ENCODE data around the gene STMND1. TPM values are rescaled to one million over a fixed set of nuclear protein-coding genes. Genes with fewer than 3 reads are reported as not detected.
"Not testable (repeated sequence)": the region's sequence is repeated elsewhere in the genome, so short reads cannot be mapped to it uniquely, and the experiment has no call there.

Gene STMND1
- total RNA-seq, 6 experiments from 2014 or later: 0.11 to 0.15 (median 0.14) TPM; not detected in 3

DNA sequence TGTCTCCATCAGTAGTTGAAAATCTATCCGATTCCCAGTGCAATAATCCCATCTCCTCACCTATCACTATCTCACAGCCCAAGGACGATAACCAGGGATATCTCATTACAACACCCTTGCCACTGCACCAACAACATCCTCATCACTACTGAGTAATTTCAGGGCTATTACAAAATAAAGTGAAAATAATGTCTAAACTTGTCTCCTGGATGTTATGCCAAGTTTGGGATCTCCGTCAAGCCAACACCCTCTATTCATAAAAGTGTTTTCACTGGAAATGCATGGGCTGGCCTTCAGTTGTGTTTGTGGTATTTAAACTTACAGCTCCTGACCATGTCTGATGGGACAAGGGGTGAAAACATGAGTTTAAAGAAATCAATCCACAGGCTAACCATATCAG lies 42.0 kb upstream of the STMND1 start:
- no peak for DNase-seq
- Mint-ChIP-seq H3K4me3 (no peak overlapping the region), H3K27me3 (ENCODE audit: insufficient read depth) (no peaks in the 10 kb centered on the region; the same call in 1 of the 2 replicates), H3K9me3 (no peaks in the 10 kb centered on the region), H3K27ac (no peak overlapping the region), H3K4me1 (ENCODE audit: low read depth) (peaks cover 13% of the 10 kb centered on the region), H3K36me3 (ENCODE audit: low read depth) (no peaks in the 10 kb centered on the region)
- TF ChIP-seq, protein P1, sequence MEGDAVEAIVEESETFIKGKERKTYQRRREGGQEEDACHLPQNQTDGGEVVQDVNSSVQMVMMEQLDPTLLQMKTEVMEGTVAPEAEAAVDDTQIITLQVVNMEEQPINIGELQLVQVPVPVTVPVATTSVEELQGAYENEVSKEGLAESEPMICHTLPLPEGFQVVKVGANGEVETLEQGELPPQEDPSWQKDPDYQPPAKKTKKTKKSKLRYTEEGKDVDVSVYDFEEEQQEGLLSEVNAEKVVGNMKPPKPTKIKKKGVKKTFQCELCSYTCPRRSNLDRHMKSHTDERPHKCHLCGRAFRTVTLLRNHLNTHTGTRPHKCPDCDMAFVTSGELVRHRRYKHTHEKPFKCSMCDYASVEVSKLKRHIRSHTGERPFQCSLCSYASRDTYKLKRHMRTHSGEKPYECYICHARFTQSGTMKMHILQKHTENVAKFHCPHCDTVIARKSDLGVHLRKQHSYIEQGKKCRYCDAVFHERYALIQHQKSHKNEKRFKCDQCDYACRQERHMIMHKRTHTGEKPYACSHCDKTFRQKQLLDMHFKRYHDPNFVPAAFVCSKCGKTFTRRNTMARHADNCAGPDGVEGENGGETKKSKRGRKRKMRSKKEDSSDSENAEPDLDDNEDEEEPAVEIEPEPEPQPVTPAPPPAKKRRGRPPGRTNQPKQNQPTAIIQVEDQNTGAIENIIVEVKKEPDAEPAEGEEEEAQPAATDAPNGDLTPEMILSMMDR (IDR thresholded peaks at IDR 0.05): no peak

DNA sequence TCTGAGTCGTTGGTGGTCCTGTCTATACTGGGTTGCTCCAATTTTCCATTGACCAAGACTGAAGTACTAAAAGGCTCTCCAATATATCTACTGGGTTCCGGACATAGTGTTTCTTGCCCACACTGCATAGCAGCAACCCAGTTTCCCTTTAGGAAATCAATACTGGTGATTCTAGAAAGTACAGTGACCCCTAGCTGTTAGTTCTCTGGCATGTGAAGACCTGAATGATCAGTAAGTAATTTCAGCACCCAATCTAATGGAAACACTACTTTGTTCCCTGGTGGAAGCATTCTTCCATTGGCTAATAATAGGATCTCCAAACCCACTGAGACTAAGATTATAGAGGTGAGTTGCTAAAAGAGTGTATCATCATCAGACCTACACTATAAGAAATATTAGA lies 40.8 kb upstream of the STMND1 start:
- Mint-ChIP-seq H3K4me3 (no peak overlapping the region), H3K36me3 (ENCODE audit: low read depth) (no peaks in the 10 kb centered on the region), H3K4me1 (ENCODE audit: low read depth) (peaks cover 16% of the 10 kb centered on the region), H3K27me3 (ENCODE audit: insufficient read depth) (peaks cover 2% of the 10 kb centered on the region; the same call in 1 of the 2 replicates), H3K27ac (no peak overlapping the region), H3K9me3 (no peaks in the 10 kb centered on the region)
- no peak for DNase-seq
- TF ChIP-seq, protein P1 (IDR thresholded peaks at IDR 0.05): no peak; the same call in 1 of the 2 replicates

DNA sequence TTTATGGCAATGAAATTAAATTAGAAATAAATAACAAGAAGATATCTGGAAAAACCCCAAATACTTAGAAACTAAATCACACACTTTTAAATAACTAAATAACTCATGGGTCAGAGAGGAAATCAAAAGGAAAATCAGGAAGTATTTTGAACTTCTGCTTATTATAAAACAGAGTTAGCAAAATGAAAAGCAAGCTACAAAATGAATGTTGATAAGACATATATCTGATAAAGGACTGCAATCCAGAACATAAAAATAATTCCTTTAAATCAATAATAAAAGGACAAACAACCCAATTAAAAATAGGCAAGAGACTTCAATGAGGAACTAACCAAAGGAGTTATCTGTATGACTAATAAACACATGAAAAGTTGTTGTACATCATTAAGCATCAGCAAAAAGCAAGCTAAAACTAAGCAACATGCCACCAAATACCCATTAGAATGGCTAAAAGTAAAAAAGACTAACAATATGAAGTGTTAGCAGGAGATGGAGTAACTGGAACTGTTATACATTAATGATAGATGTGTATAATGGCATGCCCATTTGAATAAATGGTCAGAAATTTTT lies 38.9 kb upstream of the STMND1 start:
- H3K27ac Mint-ChIP-seq: no peak overlapping the region
- H3K4me3 Mint-ChIP-seq: no peak overlapping the region
- H3K9me3 Mint-ChIP-seq: no peaks in the 10 kb centered on the region
- H3K36me3 Mint-ChIP-seq (ENCODE audit: low read depth): no peaks in the 10 kb centered on the region
- H3K27me3 Mint-ChIP-seq (ENCODE audit: insufficient read depth): peaks cover 3% of the 10 kb centered on the region; the same call in 1 of the 2 replicates
- DNase-seq: no peak
- peaks cover 17% of the 10 kb centered on the region for H3K4me1 Mint-ChIP-seq (ENCODE audit: low read depth)
- TF ChIP-seq, protein P1 (IDR thresholded peaks at IDR 0.05): no peak

DNA sequence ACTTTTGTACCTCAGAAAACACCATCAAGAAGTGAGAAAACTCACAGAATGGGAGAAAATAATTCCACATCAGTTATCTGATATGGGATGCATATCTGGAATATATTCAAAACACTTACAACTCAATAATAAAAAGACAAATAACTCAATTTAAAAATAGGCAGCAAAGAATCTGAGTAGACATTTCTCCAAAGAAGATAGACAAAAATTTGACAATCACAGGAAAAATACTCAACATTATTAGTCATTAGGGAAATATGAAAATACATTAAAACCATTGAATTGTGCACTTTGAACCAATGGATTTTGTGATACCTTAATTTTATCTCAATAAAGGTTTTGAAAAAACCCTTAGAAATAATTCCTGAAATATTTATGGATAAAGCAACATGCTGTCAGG lies 36.9 kb upstream of the STMND1 start:
- peaks cover 3% of the 10 kb centered on the region; the same call in 1 of the 2 replicates for H3K27me3 Mint-ChIP-seq (ENCODE audit: insufficient read depth)
- H3K4me1 Mint-ChIP-seq (ENCODE audit: low read depth): peaks cover 17% of the 10 kb centered on the region
- no peak for DNase-seq
- H3K36me3 Mint-ChIP-seq (ENCODE audit: low read depth): peaks cover 8% of the 10 kb centered on the region; the same call in 1 of the 2 replicates
- H3K27ac Mint-ChIP-seq: no peak overlapping the region
- peaks cover 11% of the 10 kb centered on the region for H3K9me3 Mint-ChIP-seq
- TF ChIP-seq, protein P1 (IDR thresholded peaks at IDR 0.05): no peak
- no peak overlapping the region for H3K4me3 Mint-ChIP-seq

DNA sequence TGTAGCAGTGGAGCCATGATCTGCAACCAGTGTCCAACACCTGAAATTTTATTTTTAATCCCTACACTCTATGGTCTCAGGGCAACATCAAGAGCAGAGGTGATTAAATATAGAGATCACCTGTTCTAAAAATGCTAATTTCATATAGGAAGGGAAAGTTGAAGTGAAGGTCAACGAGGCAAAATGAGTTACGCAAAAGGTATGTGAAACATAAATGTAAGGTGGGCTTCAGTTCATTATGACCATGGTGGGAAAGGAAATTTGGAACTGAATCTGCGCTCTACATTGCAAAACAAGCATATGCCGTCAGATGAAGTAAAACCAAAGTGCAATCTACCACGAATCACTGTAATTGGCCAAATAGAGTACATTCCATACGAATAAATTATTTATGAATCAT lies 35.2 kb upstream of the STMND1 start:
- no peak overlapping the region for H3K4me3 Mint-ChIP-seq
- H3K27ac Mint-ChIP-seq: no peak overlapping the region
- TF ChIP-seq, protein P1 (IDR thresholded peaks at IDR 0.05): no peak
- H3K36me3 Mint-ChIP-seq (ENCODE audit: low read depth): peaks cover 15% of the 10 kb centered on the region; the same call in 1 of the 2 replicates
- peaks cover 22% of the 10 kb centered on the region for H3K9me3 Mint-ChIP-seq
- DNase-seq: no peak
- peaks cover 3% of the 10 kb centered on the region; the same call in 1 of the 2 replicates for H3K27me3 Mint-ChIP-seq (ENCODE audit: insufficient read depth)
- peaks cover 17% of the 10 kb centered on the region for H3K4me1 Mint-ChIP-seq (ENCODE audit: low read depth)

DNA sequence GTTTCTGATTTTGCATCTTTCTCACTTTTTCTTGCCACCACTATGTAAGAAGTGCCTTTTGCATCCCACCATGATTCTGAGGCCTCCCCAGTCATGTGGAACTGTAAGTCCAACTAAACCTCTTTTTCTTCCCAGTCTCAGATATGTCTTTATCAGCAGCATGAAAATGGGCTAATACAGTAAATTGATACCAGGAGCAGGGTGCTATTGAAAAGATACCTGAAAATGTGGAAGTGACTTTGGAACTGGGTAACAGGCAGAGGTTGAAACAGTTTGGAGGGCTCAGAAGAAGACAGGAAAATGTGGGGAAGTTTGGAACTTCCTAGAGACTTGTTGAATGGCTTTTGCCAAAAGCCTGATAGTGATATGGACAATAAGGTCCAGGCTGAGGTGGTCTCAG lies 32.9 kb upstream of the STMND1 start:
- not testable (repeated sequence) for DNase-seq; H3K4me3 Mint-ChIP-seq; H3K27ac Mint-ChIP-seq; H3K27me3 Mint-ChIP-seq (ENCODE audit: insufficient read depth)
- Mint-ChIP-seq H3K9me3 (peaks cover 23% of the 10 kb centered on the region), H3K36me3 (ENCODE audit: low read depth) (peaks cover 17% of the 10 kb centered on the region; the same call in 1 of the 2 replicates), H3K4me1 (ENCODE audit: low read depth) (peaks cover 17% of the 10 kb centered on the region)

DNA sequence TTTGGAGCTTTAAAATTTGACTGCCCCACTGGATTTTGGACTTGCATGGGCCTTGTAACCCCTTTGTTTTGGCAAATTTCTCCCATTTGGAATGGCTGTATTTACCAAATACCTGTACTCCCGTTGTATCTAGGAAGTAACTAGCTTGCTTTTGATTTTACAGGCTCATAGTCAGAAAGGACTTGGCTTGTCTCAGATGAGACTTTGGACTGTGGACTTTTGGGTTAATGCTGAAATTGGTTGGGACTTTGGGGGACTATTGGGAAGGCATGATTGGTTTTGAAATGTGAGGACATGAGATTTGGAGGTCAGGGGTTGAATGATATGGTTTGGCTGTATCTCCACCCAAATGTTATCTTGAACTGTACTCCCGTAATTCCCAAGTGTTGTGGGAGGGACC lies 31.4 kb upstream of the STMND1 start:
- H3K36me3 Mint-ChIP-seq (ENCODE audit: low read depth): peaks cover 25% of the 10 kb centered on the region
- H3K4me3 Mint-ChIP-seq; H3K27me3 Mint-ChIP-seq (ENCODE audit: insufficient read depth); DNase-seq; H3K27ac Mint-ChIP-seq; H3K4me1 Mint-ChIP-seq (ENCODE audit: low read depth): not testable (repeated sequence)
- H3K9me3 Mint-ChIP-seq: peaks cover 25% of the 10 kb centered on the region

DNA sequence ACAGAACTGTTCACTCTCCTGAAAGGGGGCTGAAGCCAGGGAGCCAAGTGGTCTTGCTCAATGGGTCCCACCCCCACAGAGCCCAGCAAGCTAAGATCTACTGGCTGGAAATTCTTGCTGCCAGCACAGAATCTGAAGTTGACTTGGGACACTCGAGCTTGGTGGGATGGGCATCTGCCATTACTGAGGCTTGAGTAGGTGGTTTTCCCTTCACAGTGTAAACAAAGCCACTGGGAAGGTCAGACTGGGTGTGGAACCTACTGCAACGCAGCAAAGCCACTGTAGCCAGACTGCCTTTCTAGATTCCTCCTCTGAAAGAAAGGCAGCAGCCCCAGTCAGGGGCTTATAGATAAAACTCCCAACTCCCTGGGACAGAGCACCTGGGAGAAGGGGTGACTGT lies 28.3 kb upstream of the STMND1 start:
- not testable (repeated sequence) for H3K27ac Mint-ChIP-seq; DNase-seq; H3K4me1 Mint-ChIP-seq (ENCODE audit: low read depth); H3K4me3 Mint-ChIP-seq; H3K27me3 Mint-ChIP-seq (ENCODE audit: insufficient read depth)
- Mint-ChIP-seq H3K9me3 (peaks cover 40% of the 10 kb centered on the region), H3K36me3 (ENCODE audit: low read depth) (peaks cover 38% of the 10 kb centered on the region)
